ENCODE results near the gene LRP1B. TPM values are rescaled to one million over a fixed set of nuclear protein-coding genes. Genes with fewer than 3 reads are reported as not detected.

The LRP1B gene
- total and polyA plus RNA-seq, 2 of the 8 experiments (the other 6 are each of a cell fraction or from before 2014, with no cell fraction given), result 0.03 TPM; not detected in 1

DNA sequence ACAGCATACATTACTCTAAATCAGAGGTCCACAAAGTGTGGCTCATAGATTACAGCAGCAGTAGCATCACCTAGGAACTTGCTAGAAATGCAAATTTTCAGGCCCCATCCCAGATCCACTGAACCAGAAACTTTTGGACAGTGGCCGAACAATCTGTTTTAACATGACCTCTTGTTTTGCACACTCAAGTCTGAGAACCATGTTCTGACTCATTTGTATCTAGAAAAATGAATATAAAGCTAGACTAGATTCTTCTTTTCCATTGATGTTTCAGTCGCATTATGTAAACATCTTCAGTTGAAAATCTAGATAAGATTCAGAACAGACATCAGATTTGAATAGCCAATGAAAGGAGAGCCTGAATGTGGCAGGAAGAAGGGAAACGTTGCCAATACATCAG, 608.8 kb downstream of the LRP1B start:
- Histone ChIP-seq H3K36me3 (ENCODE audit: control insufficient read depth in 2 of 4, insufficient read depth in 4 of 4, low read length in 3 of 4) (no peaks in the 10 kb centered on the region), H3K4ac (replicated peaks; ENCODE audit: insufficient read length, low read depth, low read length) (no peak overlapping the region), H3K79me1 (ENCODE audit: low read depth, low read length) (no peaks in the 10 kb centered on the region), H3K18ac (ENCODE audit: extremely low read depth, low read length) (no peak overlapping the region), H4K5ac (ENCODE audit: insufficient read length, low read depth, low read length) (no peak overlapping the region), H2AK5ac (ENCODE audit: low read depth, low read length) (no peak overlapping the region), H2AFZ (ENCODE audit: low read length) (no peak overlapping the region), H3K79me2 (ENCODE audit: control insufficient read depth in 1 of 2, insufficient read depth in 2 of 2, low read length in 2 of 2) (no peaks in the 10 kb centered on the region), H2BK120ac (replicated peaks; ENCODE audit: low read depth, low read length) (no peak overlapping the region), H3K4me3 (ENCODE audit: extremely low read depth in 1 of 4, insufficient read depth in 2 of 4, low read depth in 3 of 4, low read length in 4 of 4) (no peak overlapping the region), H4K91ac (replicated peaks; ENCODE audit: insufficient read length, low read length) (no peak overlapping the region), H3K4me1 (replicated peaks in 1 of 4; ENCODE audit: control insufficient read depth in 3 of 4, insufficient read depth in 4 of 4, low read length in 3 of 4) (no peaks in the 10 kb centered on the region), H3K23ac (ENCODE audit: insufficient read length) (no peak overlapping the region), H2BK5ac (ENCODE audit: low read depth, low read length) (no peak overlapping the region), H3K56ac (replicated peaks; ENCODE audit: insufficient read length, low read depth, low read length) (no peak overlapping the region), H2BK15ac (ENCODE audit: low read length) (no peak overlapping the region), H4K20me1 (replicated peaks in 1 of 2; ENCODE audit: control insufficient read depth in 1 of 2, insufficient read depth in 2 of 2, low read length in 2 of 2) (no peaks in the 10 kb centered on the region), H2BK20ac (ENCODE audit: low read length) (no peak overlapping the region), H4K8ac (ENCODE audit: extremely low read depth, insufficient read depth, low read length) (no peak overlapping the region), H3K27me3 (replicated peaks in 1 of 4; ENCODE audit: control insufficient read depth in 3 of 4, extremely low read depth in 1 of 4, insufficient read depth in 3 of 4, low read length in 3 of 4) (no peaks in the 10 kb centered on the region), H3K14ac (ENCODE audit: insufficient read length) (no peak overlapping the region), H3K4me2 (ENCODE audit: insufficient read depth in 1 of 2, low read depth in 2 of 2, low read length in 2 of 2) (no peak overlapping the region), H2BK12ac (ENCODE audit: low read depth, low read length) (no peak overlapping the region), H3K27ac (ENCODE audit: low read depth, low read length) (no peak overlapping the region), H3K23me2 (ENCODE audit: low read depth, low read length) (no peaks in the 10 kb centered on the region), H3K9ac (replicated peaks in 1 of 4; ENCODE audit: extremely low read depth in 1 of 4, low read depth in 3 of 4, low read length in 3 of 4) (no peak overlapping the region), H3K9me3 (ENCODE audit: insufficient read depth in 2 of 2, low read depth in 1 of 2, low read length in 1 of 2) (no peaks in the 10 kb centered on the region)
- DNase-seq (ENCODE audit: low read depth in 1 of 2, low spot score in 2 of 2) (no peak), FAIRE-seq (no peak)
- CTCF ChIA-PET (ENCODE audit: partially characterized antibody), result no interaction called here
- POLR2A ChIA-PET (ENCODE audit: partially characterized antibody), result no interaction called here
- 98% methylated on average over 3 of the region's 3 CpGs; no CpG with 5 or more reads in 1 of the 2 experiments for WGBS, 2 experiments (ENCODE audit: extremely low coverage in 1 of 2, insufficient coverage in 1 of 2, insufficient read length in 1 of 2, insufficient replicate concordance in 2 of 2, low coverage in 1 of 2, low lambda C conversion rate in 2 of 2, missing lambda C conversion rate in 1 of 2)
- TF ChIP-seq CBX5 (IDR thresholded peaks at IDR 0.05; ENCODE audit: low read depth, low read length) (no peak), NRF1 (IDR thresholded peaks at IDR 0.05; ENCODE audit: low read depth, low read length) (no peak), NANOG (IDR thresholded peaks at IDR 0.05; ENCODE audit: insufficient read depth, low read depth, low read length, poor library complexity, severe bottlenecking) (no peak), FOSL1 (IDR thresholded peaks at IDR 0.05; ENCODE audit: insufficient read depth, low read depth, low read length) (no peak), SIX5 (IDR thresholded peaks at IDR 0.05; ENCODE audit: low read depth, low read length) (no peak), TCF12 (IDR thresholded peaks at IDR 0.05; ENCODE audit: low read depth, low read length) (no peak), EP300 (IDR thresholded peaks at IDR 0.05; ENCODE audit: borderline replicate concordance in 1 of 2, low read depth in 2 of 2, low read length in 2 of 2) (no peak), JUN (IDR thresholded peaks at IDR 0.05; ENCODE audit: low read depth, low read length) (no peak), RBBP5 (IDR thresholded peaks at IDR 0.05; ENCODE audit: borderline replicate concordance, low read depth, low read length) (no peak)
- TF ChIP-seq, protein P1, sequence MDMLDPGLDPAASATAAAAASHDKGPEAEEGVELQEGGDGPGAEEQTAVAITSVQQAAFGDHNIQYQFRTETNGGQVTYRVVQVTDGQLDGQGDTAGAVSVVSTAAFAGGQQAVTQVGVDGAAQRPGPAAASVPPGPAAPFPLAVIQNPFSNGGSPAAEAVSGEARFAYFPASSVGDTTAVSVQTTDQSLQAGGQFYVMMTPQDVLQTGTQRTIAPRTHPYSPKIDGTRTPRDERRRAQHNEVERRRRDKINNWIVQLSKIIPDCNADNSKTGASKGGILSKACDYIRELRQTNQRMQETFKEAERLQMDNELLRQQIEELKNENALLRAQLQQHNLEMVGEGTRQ (IDR thresholded peaks at IDR 0.05; ENCODE audit: low read length), result no peak
- TF ChIP-seq, protein P2, sequence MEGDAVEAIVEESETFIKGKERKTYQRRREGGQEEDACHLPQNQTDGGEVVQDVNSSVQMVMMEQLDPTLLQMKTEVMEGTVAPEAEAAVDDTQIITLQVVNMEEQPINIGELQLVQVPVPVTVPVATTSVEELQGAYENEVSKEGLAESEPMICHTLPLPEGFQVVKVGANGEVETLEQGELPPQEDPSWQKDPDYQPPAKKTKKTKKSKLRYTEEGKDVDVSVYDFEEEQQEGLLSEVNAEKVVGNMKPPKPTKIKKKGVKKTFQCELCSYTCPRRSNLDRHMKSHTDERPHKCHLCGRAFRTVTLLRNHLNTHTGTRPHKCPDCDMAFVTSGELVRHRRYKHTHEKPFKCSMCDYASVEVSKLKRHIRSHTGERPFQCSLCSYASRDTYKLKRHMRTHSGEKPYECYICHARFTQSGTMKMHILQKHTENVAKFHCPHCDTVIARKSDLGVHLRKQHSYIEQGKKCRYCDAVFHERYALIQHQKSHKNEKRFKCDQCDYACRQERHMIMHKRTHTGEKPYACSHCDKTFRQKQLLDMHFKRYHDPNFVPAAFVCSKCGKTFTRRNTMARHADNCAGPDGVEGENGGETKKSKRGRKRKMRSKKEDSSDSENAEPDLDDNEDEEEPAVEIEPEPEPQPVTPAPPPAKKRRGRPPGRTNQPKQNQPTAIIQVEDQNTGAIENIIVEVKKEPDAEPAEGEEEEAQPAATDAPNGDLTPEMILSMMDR (IDR thresholded peaks at IDR 0.05; ENCODE audit: control extremely low read depth in 1 of 3, insufficient read depth in 1 of 3, low read depth in 1 of 3, low read length in 3 of 3), result no peak

All from H1 (cell line).